DMS 273 treated with DMSO at 0.1 percent for 48 hours (cell line): ENCODE measurements around the gene PFKFB1.

ENCODE experiments used
- DNase-seq: peaks from one replicate; lab custom pipeline; 2025; lab: John Stamatoyannopoulos, UW

Gene PFKFB1

DNA sequence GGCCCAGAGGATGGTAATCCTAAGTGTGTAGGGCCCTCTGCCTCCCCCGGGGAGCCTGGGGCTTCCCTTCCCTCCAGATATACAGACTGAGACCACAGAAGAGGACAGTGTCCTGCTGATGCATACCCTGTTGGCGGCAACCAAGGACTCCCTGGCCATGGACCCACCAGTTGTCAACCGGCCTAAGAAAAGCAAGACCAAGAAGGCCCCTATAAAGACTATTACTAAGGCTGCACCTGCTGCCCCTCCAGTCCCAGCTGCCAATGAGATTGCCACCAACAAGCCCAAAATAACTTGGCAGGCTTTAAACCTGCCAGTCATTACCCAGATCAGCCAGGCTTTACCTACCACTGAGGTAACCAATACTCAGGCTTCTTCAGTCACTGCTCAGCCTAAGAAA lies 71.4 kb downstream of the PFKFB1 start:
- DNase-seq, result no peak

DNA sequence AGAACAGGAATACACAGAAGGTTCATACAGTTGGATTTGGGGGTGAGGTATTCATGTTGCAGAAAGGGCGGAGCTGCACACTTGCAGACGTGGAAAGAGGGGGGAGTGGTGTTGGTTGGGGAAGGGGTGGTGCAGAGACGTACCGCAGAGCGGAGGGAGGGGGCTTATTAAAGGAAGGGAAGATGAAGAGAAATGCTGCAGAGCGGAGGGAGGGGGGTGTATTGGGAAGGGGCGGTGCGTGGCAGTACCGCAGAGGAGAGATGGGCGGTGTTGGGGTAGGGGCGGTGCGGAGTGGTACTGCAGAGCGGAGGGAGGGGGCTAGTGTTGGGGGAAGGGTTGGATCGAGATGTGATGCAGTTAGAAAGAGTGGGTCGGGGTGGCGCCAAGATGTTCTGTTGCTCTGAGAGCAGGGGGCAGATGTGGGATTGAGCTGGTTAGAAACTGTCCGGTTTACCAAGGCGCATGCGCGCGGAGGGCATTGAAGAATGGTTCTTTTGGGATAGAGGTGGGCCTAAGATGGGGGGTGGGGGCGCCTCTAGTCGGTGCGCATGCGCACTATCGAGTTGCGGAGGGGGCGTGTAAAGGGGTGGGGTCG lies 72.5 kb downstream of the PFKFB1 start:
- peak; percentile 16 for DNase-seq

DNA sequence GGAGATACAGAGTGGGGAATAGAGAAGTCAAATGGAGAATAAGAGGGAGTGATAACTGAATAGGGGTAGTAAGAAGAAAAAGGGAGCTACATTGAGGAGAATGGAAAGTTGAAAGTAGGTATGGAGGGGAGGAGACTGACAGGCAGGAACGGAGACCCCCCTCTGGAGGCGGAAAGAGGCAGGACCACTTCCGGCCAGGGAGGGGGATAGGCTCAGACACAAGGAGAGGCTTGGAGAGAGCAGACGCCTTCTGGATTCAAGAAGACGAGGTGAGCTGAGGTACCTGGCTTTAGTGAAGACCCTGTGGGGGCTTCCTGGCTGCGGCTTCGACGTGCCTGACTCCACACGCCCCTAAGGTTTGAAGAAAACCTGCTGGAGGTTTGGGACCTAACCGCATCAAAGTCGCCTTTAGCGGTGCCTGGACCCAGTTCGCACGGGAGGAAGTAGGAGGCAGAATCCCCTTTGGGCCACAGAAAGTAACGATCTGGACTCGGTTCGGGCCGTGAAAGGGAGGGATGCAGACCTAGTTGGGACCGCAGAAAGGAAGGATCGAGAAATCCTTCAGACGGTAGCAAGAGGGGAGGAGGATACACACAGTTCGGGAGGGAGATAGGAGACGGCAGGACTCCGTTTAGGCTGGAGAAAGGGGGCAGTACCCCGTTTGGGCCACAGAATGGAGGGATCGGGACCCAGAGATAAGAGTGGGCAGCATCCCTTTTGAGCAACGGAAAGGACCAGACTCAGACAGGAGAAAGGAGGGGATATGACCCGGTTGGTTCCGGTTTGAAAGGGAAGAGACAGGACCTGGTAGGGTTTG lies 73.2 kb downstream of the PFKFB1 start, which contains the start of gene TRO:
Gene TRO (plus strand): TSS at position 215 of the 817 bp plus-strand sequence. CDS start 1,423 bp downstream, outside the sequence.
- DNase-seq, result peak; percentile 3

DNA sequence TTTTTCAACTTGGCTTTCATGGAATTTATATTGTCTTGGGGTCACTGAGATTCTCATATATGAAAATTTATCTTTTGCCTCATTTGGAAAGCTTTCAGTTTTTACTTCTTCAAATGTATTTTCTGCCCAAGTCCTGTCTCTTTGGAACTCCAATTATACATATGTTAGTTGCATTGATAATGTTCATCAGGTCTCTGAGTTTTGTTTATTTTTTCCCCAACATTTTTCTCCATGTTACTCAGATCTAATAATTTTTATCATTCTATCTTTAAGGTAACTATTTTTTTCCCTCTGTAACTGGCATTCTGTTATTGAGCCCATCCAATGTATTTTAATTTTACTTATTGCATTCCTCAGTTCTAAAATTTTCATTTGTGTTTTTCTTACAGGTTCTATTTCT lies 84.0 kb downstream of the PFKFB1 start:
- no peak for DNase-seq

DNA sequence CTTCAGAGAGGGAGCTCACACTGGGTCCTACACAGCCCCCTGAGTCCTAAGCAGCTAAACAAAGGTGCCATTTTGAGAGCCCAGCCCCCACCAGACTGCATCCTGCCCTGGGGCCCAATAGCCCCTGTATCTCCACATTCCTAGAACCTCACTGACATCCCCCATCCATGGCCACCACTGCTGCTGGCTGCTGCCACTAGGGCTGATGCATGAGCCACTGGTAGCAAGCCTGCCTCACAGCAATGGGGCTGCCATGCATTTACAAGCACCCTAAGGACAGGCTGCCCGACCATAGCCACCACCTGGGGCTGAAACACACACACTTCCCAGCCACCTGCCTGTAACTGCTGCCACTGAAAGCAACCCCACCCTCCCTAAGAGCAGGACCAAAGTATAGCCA lies 99.8 kb downstream of the PFKFB1 start:
- no peak for DNase-seq

DNA sequence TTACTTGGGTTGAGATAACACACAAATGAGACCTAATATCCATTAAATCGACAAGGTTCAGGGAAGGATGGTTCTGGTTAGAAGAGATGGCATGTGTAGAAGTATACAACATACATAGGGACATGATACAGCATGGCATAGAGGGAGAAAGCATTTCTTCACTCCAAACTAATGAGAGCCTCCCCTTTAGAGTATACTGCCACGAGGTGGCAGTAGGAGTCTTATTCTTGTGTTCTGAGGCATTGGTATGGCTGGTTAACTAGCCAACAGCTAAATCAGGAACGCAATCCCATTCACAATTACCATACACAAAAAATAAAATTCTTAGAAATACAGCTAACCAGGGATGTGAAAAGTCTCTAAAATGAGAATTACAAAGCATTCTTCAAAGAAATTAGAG lies 102.4 kb downstream of the PFKFB1 start:
- DNase-seq, result peak; percentile 7

DNA sequence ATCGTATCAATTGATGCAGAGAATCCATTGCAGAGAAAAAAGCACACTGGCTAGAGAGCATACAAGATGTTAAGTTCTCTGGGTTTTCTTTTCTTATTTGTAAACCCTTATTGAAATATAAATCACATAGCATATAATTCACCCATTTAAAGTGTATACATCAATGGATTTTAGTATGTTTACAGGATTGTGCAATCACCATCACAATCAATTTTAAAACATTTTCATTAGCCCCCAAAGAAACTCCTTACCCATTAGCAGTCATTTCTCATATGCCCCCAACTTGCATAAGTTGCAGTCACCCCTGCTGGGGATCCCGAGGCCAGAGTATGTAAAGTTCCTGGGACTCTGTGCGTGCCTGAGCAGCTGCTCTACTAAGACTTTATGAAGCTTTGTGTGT lies 108.2 kb downstream of the PFKFB1 start:
- DNase-seq, result no peak
